Bronchial epithelial cell (primary cell): ENCODE data around the gene C16orf74. TPM values are rescaled to one million over a fixed set of nuclear protein-coding genes. Genes with fewer than 3 reads are reported as not detected.

Experiments used
- DNase-seq: peaks from one replicate; pipeline ENCODE4 v3.0.0-alpha.2; 2010; ENCODE audit warnings: low read depth
- FAIRE-seq: peaks from 2 replicates; lab custom pipeline; 2011; peaks lifted over from hg19 to GRCh38; lab: Jason Lieb, UNC
- H3K27me3 ChIP-seq: 2 replicates; pipeline ENCODE4 v1.5.1; 2011; ENCODE audit warnings: low read length; ENCODE audit not compliant: control insufficient read depth, insufficient read depth
- H3K36me3 ChIP-seq: 2 replicates; pipeline ENCODE4 v1.5.1; 2011; ENCODE audit warnings: low read length; ENCODE audit not compliant: control insufficient read depth, insufficient read depth
- H3K4me3 ChIP-seq: 2 replicates; pipeline ENCODE4 v1.5.1; 2011; ENCODE audit warnings: mild to moderate bottlenecking, low read depth, low read length, control low read depth
- total RNA-seq: library from RNA; depleted of rRNA; stranded (reverse); fragments of >200 nt; gene quantifications from 2 replicates; pipeline ENCODE4 v1.2.1, GENCODE V29; 2014
- TF ChIP-seq, protein P1 (sequence below): IDR thresholded peaks from 2 replicates; pipeline ENCODE4 v1.5.1; 2011; ENCODE audit warnings: mild to moderate bottlenecking, moderate library complexity, low read length, control low read depth, inconsistent platforms; ENCODE audit not compliant: insufficient read depth, severe bottlenecking

The C16orf74 gene
- total RNA-seq, 1 donor from 2014 or later: 167 TPM

GRCh38 chr16:85796599-85796998, 45.7 kb upstream of the C16orf74 start:
- DNase-seq (no peak), FAIRE-seq (no peak)
- Histone ChIP-seq H3K4me3 (no peak overlapping the region), H3K36me3 (peaks cover 22% of the 10 kb centered on the region), H3K27me3 (no peaks in the 10 kb centered on the region)
- TF ChIP-seq, protein P1, sequence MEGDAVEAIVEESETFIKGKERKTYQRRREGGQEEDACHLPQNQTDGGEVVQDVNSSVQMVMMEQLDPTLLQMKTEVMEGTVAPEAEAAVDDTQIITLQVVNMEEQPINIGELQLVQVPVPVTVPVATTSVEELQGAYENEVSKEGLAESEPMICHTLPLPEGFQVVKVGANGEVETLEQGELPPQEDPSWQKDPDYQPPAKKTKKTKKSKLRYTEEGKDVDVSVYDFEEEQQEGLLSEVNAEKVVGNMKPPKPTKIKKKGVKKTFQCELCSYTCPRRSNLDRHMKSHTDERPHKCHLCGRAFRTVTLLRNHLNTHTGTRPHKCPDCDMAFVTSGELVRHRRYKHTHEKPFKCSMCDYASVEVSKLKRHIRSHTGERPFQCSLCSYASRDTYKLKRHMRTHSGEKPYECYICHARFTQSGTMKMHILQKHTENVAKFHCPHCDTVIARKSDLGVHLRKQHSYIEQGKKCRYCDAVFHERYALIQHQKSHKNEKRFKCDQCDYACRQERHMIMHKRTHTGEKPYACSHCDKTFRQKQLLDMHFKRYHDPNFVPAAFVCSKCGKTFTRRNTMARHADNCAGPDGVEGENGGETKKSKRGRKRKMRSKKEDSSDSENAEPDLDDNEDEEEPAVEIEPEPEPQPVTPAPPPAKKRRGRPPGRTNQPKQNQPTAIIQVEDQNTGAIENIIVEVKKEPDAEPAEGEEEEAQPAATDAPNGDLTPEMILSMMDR: no peak

DNA sequence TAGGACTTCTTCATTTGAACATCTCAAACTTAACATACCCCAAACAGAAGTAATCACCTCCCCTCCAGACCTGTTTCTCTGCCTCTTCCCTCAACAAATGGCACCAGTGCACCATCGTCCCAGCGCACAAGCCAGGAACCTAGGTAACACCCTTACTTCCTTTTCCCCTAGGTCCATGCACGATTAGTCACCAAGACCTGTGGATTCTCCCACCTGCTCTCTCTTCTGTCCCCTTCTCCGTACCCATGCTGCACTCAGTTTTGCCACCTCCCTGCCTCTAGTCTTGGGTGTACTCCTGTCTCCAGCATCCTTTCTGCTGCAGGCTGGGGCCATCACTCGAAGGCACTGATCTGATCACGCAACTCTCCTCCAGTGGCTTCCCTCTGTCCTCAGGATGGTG, 45.3 kb upstream of the C16orf74 start:
- TF ChIP-seq, protein P1: no peak
- H3K27me3 ChIP-seq: no peaks in the 10 kb centered on the region
- H3K36me3 ChIP-seq: peaks cover 21% of the 10 kb centered on the region
- no peak for FAIRE-seq
- no peak overlapping the region for H3K4me3 ChIP-seq
- no peak for DNase-seq

- no peak for FAIRE-seq
- Histone ChIP-seq H3K4me3 (no peak overlapping the region), H3K36me3 (peaks cover 20% of the 10 kb centered on the region), H3K27me3 (no peaks in the 10 kb centered on the region)
- DNase-seq: no peak
- TF ChIP-seq, protein P1: no peak
Measured at GRCh38 chr16:85794696-85795095, 43.8 kb upstream of the C16orf74 start.

GRCh38 chr16:85793662-85794298, 42.9 kb upstream of the C16orf74 start:
- no peaks in the 10 kb centered on the region for H3K27me3 ChIP-seq
- TF ChIP-seq, protein P1: no peak
- H3K4me3 ChIP-seq: no peak overlapping the region
- FAIRE-seq: no peak
- DNase-seq: no peak
- peaks cover 20% of the 10 kb centered on the region for H3K36me3 ChIP-seq

DNA sequence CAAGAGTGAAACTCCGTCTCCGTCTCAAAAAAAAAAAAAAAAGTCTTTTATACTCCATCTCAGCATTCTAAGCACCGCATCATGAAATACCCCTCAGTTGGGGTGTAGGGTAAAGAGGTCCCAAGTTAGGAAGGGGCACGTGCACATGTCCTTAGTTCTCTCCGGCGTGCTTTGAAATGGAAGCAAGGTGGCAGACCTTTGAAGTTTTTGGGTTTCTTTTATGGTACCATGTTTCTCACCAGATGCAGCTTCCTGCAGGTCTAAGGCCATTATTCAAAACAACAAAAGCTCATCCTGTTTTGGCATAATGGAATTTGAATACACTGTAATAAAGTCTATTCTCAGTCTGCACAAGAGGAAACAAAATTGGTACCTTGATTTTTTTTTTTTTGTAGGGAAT, 38.9 kb upstream of the C16orf74 start:
- DNase-seq (no peak), FAIRE-seq (no peak)
- no peak overlapping the region for H3K4me3 ChIP-seq
- peaks cover 32% of the 10 kb centered on the region for H3K36me3 ChIP-seq
- TF ChIP-seq, protein P1: no peak
- H3K27me3 ChIP-seq: no peaks in the 10 kb centered on the region

- H3K4me3 ChIP-seq: no peak overlapping the region
Measured at GRCh38 chr16:85788819-85789218, 37.9 kb upstream of the C16orf74 start.

More at GRCh38 chr16:85788819-85789218, 37.9 kb upstream of the C16orf74 start:
- FAIRE-seq (no peak), DNase-seq (no peak)
- TF ChIP-seq, protein P1: no peak
- Histone ChIP-seq H3K36me3 (peaks cover 35% of the 10 kb centered on the region), H3K27me3 (no peaks in the 10 kb centered on the region)
